SU-DHL-6 (cell line): ENCODE results near the gene TEKTIP1.
A peak's percentile ranks its signal among the peaks of the same experiment; 100 is the strongest.

ENCODE experiments used
- H2AFZ ChIP-seq: fragments of 200-600 bp; sonication (generic); 2 replicates; pipeline ENCODE4 v1.6.1; 2014; ENCODE audit warnings: low read depth, mild to moderate bottlenecking, moderate library complexity, mixed read lengths, antibody characterized with exemption, low read length; ENCODE audit not compliant: severe bottlenecking
- H3F3A ChIP-seq: fragments of 200-600 bp; shearing (Covaris generic); 2 replicates; pipeline ENCODE4 v1.6.0; 2016; ENCODE audit warnings: antibody characterized with exemption, mild to moderate bottlenecking; ENCODE audit not compliant: insufficient read depth
- H3K27ac ChIP-seq: fragments of 200-600 bp; sonication (generic); 2 replicates; pipeline ENCODE4 v1.5.1; 2016; ENCODE audit warnings: low read depth, mild to moderate bottlenecking, low read length, moderate library complexity, mixed read lengths
- H3K27me3 ChIP-seq: fragments of 200-600 bp; sonication (generic), shearing (Covaris generic); 2 replicates; pipeline ENCODE4 v1.6.0; 2014; ENCODE audit warnings: mild to moderate bottlenecking, low read length
- H3K36me3 ChIP-seq: fragments of 200-600 bp; sonication (generic); 2 replicates; pipeline ENCODE4 v1.6.1; 2014; ENCODE audit warnings: mild to moderate bottlenecking, low read length, mixed read lengths
- H3K4me2 ChIP-seq: fragments of 300-600, 200-600 bp; shearing (Covaris generic), sonication (generic); 2 replicates; pipeline ENCODE4 v1.6.0; 2014; ENCODE audit warnings: low read length, low read depth, mild to moderate bottlenecking; ENCODE audit not compliant: poor library complexity, severe bottlenecking
- H3K4me3 ChIP-seq: fragments of 200-600 bp; sonication (generic); 2 replicates; pipeline ENCODE4 v1.5.1; 2014; ENCODE audit warnings: antibody characterized with exemption, low read length, mild to moderate bottlenecking, mixed read lengths; ENCODE audit not compliant: insufficient read depth, poor library complexity, severe bottlenecking
- H3K79me2 ChIP-seq: fragments of 200-600 bp; sonication (generic); 2 replicates; pipeline ENCODE4 v1.6.1; 2014; ENCODE audit warnings: mild to moderate bottlenecking, low read length, moderate library complexity; ENCODE audit not compliant: insufficient read depth
- H3K9ac ChIP-seq: fragments of 200-600 bp; sonication (generic); 2 replicates; pipeline ENCODE4 v1.7.0; 2014; ENCODE audit warnings: mild to moderate bottlenecking, low read length
- H3K9me2 ChIP-seq: fragments of 200-600 bp; sonication (generic); replicated peaks from 2 replicates; pipeline ENCODE4 v1.6.1; 2014; ENCODE audit warnings: low read length; ENCODE audit not compliant: insufficient read depth
- H3K9me3 ChIP-seq: fragments of 200-600 bp; sonication (generic); 2 replicates; pipeline ENCODE4 v1.6.1; 2014; ENCODE audit warnings: low read length, mixed read lengths; ENCODE audit not compliant: insufficient read depth
- H4K20me1 ChIP-seq: fragments of 200-600 bp; sonication (generic); 2 replicates; pipeline ENCODE4 v1.6.1; 2014; ENCODE audit warnings: low read depth, mild to moderate bottlenecking, antibody characterized with exemption, low read length, moderate library complexity, mixed read lengths
- CTCF ChIP-seq: fragments of 200-600 bp; sonication (generic); IDR thresholded peaks from one replicate; pipeline ENCODE4 v1.5.1; 2017; ENCODE audit warnings: antibody characterized with exemption, mild to moderate bottlenecking, low read length, moderate library complexity; ENCODE audit not compliant: insufficient read depth, poor library complexity, severe bottlenecking
- EZH2phosphoT487 ChIP-seq: fragments of 200-600 bp; sonication (generic), shearing (Covaris generic); conservative IDR thresholded peaks from 2 replicates; pipeline ENCODE4 v1.6.1; 2018; ENCODE audit warnings: mild to moderate bottlenecking, antibody characterized with exemption, low read length, moderate library complexity, mixed read lengths

The TEKTIP1 gene

GRCh38 chr19:3550947-3551791, 12.2 kb downstream of the TEKTIP1 start:
- no peak overlapping the region for H3K27ac ChIP-seq
- no peaks in the 10 kb centered on the region for H3K9me3 ChIP-seq
- H3K36me3 ChIP-seq, result no peaks in the 10 kb centered on the region
- H3K4me3 ChIP-seq, result no peak overlapping the region
- no peaks in the 10 kb centered on the region for H3K27me3 ChIP-seq
- TF ChIP-seq EZH2phosphoT487, result no peak
- TF ChIP-seq CTCF, result no peak
- H3K79me2 ChIP-seq, result peaks cover 22% of the 10 kb centered on the region
- no peaks in the 10 kb centered on the region for H3K9me2 ChIP-seq
- H3K4me2 ChIP-seq, result no peak overlapping the region
- no peak overlapping the region for H3K9ac ChIP-seq
- H3F3A ChIP-seq, result no peaks in the 10 kb centered on the region
- H4K20me1 ChIP-seq, result peaks cover 1% of the 10 kb centered on the region; the same call in 1 of the 2 replicates
- H2AFZ ChIP-seq, result no peak overlapping the region

GRCh38 chr19:3551792-3552095, 12.8 kb downstream of the TEKTIP1 start:
- Histone ChIP-seq H3K4me2 (no peak overlapping the region), H3K4me3 (no peak overlapping the region), H3K9me2 (no peaks in the 10 kb centered on the region), H3K36me3 (no peaks in the 10 kb centered on the region), H3F3A (no peaks in the 10 kb centered on the region), H3K27me3 (no peaks in the 10 kb centered on the region), H3K79me2 (peaks cover 27% of the 10 kb centered on the region), H4K20me1 (peaks cover 7% of the 10 kb centered on the region; the same call in 1 of the 2 replicates), H3K27ac (no peak overlapping the region), H3K9me3 (no peaks in the 10 kb centered on the region), H3K9ac (no peak overlapping the region), H2AFZ (no peak overlapping the region)
- TF ChIP-seq EZH2phosphoT487 (no peak), CTCF (no peak)

GRCh38 chr19:3554254-3555083, 15.5 kb downstream of the TEKTIP1 start:
- no peaks in the 10 kb centered on the region for H3K27me3 ChIP-seq
- H3K4me2 ChIP-seq, result no peak overlapping the region
- H4K20me1 ChIP-seq, result peaks cover 7% of the 10 kb centered on the region; the same call in 1 of the 2 replicates
- H3F3A ChIP-seq, result no peaks in the 10 kb centered on the region
- peaks cover 30% of the 10 kb centered on the region for H3K79me2 ChIP-seq
- peak overlapping the region; percentile 33; the same call in 1 of the 2 replicates for H3K27ac ChIP-seq
- H2AFZ ChIP-seq, result no peak overlapping the region
- H3K4me3 ChIP-seq, result no peak overlapping the region
- no peaks in the 10 kb centered on the region for H3K36me3 ChIP-seq
- H3K9ac ChIP-seq, result no peak overlapping the region
- H3K9me2 ChIP-seq, result no peaks in the 10 kb centered on the region
- TF ChIP-seq CTCF, result no peak
- TF ChIP-seq EZH2phosphoT487, result no peak
- no peaks in the 10 kb centered on the region for H3K9me3 ChIP-seq
